Inferior parietal cortex (tissue), 1 donor: ENCODE results near the gene MISP3.
"Not testable (repeated sequence)": the region's sequence is repeated elsewhere in the genome, so short reads cannot be mapped to it uniquely, and the experiment has no call there.

ENCODE experiments used
- DNase-seq: peaks from one replicate; pipeline ENCODE4 v3.0.0-alpha.2; 2016; ENCODE audit errors: extremely low spot score

The MISP3 gene

DNA sequence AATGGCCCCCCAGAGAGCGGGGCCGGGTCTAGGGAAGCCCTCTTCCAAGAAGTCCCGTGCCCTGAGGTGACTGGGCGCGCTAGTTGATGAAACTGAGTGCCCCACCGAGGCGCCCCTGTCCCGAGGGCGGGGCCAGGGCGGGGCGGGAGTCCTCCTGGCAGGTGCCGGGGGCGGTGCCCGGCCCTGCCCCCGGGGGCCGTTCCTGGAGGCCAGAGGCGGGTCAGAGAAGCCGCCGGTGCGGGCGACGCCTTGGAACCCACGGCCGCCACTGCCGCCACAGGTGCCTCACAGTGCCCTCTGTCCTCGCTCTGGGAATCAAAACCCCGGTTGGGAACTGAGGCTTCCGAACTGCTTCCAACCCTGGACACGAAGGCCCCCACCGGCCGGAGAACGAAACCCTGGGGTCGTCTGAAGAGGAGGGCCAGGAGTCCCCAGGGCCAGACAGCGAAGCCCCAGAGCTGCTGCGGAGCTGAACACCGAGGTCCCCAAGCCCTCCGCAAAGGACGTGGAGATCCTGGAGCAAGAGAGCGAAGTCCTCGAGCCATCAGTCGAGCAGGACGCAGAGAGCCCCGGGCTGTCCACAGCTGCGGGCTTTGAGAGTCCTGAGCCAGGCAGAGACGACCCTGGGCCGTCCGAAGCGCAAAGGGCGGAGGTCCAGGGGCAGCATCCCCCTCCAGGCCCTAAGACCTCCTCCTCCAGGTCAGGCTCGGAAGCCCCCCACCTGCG lies at the start of gene MISP3:
Gene MISP3, plus strand, starts transcription at position 252 of the 726 bp plus-strand sequence. CDS start 524 bp downstream, outside the sequence.
- DNase-seq, result peak; percentile 25

GRCh38 chr19:14023404-14024235 lies 49.0 kb upstream of the MISP3 start:
- no peak for DNase-seq

- DNase-seq, result not testable (repeated sequence)
Measured at GRCh38 chr19:14026652-14027192, 45.9 kb upstream of the MISP3 start.

DNA sequence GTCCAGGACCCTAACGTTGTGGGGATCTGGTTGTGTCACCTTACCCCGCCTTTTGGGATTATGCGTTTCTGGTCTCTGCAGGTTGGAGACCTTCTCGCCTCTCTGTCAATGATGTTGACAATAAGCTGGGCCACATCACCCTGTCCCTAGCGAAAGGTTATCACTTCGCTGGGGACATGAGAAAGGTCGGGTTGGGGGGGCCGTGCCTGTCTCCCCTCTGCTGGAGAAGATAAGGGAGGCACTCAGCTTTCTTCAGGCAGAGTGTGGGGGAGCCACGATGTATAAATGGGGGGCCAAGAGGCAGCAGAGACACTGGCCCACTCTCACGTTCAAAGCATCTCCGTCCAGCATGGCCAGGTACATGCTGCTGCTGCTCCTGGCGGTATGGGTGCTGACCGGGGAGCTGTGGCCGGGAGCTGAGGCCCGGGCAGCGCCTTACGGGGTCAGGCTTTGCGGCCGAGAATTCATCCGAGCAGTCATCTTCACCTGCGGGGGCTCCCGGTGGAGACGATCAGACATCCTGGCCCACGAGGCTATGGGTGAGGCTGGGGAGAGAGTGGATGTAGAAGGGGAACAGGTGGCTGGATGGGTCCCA lies 44.6 kb upstream of the MISP3 start, which contains the start of gene RLN3:
Gene RLN3, plus strand, starts transcription at position 293 of the 595 bp plus-strand sequence. Its CDS starts 57 bp downstream, at position 350.
- DNase-seq, result no peak

DNA sequence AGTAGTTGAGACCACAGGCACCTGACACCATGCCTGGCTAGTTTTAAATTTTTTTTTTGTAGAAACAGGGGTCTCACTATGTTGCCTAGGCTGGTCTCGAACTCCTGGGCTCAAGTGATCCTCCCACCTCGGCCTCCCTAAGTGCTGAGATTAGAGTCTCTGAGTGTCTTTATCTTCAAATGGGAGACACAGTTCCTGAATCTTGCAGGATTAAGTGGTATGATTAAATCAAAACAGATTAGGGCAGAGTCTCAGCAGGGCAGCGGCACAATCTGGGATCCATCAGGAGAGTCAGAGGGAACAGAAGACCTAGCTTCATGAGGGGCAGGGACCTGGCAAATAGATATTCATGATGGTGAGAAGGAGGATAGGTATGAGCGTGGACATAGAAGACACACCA lies 43.7 kb upstream of the MISP3 start:
- DNase-seq, result no peak

- no peak for DNase-seq
Measured at GRCh38 chr19:14030997-14031718, 41.4 kb upstream of the MISP3 start.

DNA sequence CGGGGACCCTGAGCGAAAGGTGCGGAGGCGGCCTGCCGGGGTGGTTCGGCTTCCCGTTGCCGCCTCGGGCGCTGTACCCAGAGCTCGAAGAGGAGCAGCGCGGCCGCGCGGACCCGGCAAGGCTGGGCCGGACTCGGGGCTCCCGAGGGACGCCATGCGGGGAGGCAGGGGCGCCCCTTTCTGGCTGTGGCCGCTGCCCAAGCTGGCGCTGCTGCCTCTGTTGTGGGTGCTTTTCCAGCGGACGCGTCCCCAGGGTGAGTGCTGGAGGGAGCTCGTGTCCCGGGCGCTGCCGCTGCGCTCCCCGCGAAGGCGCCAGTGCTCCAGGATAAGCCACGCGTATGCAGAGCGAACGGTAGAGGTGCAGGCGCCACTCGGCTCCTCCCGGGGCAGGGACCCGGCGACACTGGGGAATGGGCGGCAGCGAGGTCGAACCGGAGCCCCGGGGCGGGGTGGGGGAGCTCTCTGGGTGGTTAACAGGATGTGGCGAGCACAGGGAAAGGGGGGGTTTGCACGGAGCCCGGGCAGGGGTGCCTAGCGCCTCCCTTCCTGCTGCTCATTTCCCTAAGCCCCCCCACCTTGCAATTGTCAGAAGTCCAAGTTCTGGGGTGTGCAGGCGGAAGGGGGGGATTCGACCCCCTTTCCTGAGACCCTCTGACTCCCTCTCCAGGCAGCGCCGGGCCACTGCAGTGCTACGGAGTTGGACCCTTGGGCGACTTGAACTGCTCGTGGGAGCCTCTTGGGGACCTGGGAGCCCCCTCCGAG lies 40.7 kb upstream of the MISP3 start, which contains the start of gene IL27RA:
Gene IL27RA, plus strand, starts transcription at position 44 of the 762 bp plus-strand sequence. Its CDS starts 111 bp downstream, at position 155.
- peak; percentile 56 for DNase-seq

GRCh38 chr19:14033946-14034345 lies 38.6 kb upstream of the MISP3 start:
- DNase-seq, result no peak

DNA sequence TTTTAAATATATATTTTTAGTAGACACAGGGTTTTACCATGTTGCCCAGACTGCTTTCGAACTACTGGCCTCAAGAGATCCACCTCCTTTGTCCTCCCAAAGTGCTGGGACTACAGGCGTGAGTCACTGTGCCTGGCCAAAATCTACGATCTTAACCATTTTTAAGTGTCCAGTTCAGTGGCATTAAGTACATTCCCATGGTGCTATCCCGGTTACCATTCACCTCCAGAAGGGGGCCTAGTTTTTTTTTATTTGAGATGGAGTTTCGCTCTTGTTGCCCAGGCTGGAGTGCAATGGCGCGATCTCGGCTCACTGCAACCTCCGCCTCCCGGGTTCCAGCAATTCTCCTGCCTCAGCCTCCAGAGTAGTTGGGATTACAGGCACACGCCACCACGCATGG lies 37.4 kb upstream of the MISP3 start:
- DNase-seq, result not testable (repeated sequence)

DNA sequence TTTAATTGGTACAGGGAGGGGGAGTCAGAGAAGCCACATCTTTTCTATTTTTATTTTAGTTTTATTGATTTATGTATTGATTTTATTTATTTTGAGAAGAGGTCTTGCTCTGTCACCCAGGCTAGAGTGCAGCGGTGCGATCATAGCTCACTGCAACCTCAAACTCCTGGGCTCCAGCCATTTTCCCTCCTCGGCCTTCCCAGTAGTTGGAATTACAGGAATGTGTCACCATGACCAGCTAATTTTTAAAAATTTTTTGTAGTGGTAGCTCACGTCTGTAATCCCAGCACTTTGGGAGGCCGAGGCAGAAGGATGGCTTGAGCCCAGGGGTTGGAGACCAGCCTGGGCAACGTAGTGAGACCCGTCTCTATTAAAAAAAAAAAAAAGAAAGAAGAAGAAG lies 36.9 kb upstream of the MISP3 start:
- DNase-seq, result no peak

GRCh38 chr19:14039181-14039580 lies 33.4 kb upstream of the MISP3 start:
- DNase-seq, result no peak

- DNase-seq, result peak; percentile 49
Measured at GRCh38 chr19:14042659-14043608, 29.7 kb upstream of the MISP3 start.

DNA sequence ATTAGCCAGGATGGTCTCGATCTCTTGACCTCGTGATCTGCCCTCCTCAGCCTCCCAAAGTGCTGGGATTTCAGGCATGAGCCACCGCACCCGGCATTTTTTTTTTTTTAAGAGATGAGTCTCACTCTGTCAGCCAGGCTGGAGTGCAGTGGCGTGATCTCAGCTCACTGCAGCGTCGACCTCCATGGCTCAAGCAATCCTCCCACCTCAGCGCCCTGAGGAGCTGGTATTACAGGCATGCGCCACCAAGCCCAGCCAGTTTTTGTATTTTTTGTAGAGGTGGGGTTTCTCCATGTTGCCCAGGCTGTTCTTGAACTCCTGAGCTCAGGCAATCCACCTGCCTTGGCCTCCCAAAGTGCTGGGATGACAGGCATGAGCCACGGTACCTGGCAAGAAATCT lies 24.7 kb upstream of the MISP3 start:
- not testable (repeated sequence) for DNase-seq

DNA sequence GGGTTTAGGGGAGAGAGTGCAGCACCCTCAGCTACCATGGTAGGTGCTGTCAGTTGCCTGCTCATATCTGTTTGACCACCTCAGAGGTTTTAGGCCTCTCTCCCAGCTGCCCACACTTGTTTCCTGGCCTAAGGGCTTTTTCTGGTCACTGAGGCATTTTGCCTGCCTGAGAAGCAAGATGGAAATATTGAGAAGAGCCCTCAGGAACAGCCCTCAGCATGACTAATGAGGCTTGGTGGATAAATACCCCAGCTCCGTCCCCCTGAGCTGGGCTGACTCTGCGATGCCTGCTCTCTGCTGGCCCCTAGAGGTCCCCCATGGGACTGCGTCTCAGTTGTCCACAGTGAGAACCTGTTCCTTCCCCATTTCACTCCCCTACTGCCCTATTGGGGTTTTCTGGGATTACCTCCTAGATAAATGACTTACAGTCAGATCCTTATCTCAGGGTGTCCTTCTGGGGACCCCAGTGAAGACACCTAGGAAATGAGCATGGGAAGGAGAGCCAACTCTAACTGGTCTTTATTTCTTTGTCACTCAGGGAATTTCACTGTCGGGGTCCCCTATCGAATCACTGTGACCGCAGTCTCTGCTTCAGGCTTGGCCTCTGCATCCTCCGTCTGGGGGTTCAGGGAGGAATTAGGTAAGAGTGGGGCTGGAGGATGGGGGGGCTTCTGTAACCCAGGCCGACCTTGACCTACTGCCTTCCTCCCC lies 24.0 kb upstream of the MISP3 start:
- no peak for DNase-seq

DNA sequence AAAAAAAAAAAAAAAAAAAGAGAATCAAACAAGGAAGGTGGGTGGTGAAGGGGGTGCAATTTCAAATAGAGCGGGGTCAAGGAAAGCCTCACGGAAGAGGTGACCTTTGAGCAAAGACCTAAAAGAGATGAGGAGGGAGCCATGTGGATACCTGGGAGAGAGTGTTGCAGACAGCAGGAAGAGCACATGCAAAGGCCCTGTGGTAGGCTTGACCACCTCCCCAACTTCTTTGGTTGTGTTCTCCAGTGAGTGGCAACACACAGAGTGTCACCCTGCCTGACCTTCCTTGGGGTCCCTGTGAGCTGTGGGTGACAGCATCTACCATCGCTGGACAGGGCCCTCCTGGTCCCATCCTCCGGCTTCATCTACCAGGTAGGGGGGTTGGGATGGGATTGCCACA lies 22.1 kb upstream of the MISP3 start:
- no peak for DNase-seq

GRCh38 chr19:14050961-14051360 lies 21.6 kb upstream of the MISP3 start:
- DNase-seq, result not testable (repeated sequence)

- no peak for DNase-seq
Measured at GRCh38 chr19:14051980-14052379, 20.6 kb upstream of the MISP3 start.

- DNase-seq, result no peak
Measured at GRCh38 chr19:14052470-14052869, 20.1 kb upstream of the MISP3 start.

GRCh38 chr19:14053032-14053431 lies 19.6 kb upstream of the MISP3 start:
- DNase-seq, result no peak
